ENCODE results near the gene CDH23. TPM values are rescaled to one million over a fixed set of nuclear protein-coding genes. Genes with fewer than 3 reads are reported as not detected.

Gene CDH23
- total RNA-seq, 2 experiments from 2014 or later, result 4.7 to 4.9 TPM

- no peak overlapping the region for H3K27ac Mint-ChIP-seq
- no peaks in the 10 kb centered on the region for H3K4me1 Mint-ChIP-seq (ENCODE audit: low read depth)
- ATAC-seq, result no peak
- H3K9me3 Mint-ChIP-seq (ENCODE audit: insufficient read depth), result peaks cover 16% of the 10 kb centered on the region
- no peak overlapping the region for H3K4me3 Mint-ChIP-seq
- ChIA-PET CTCF (no interaction called here), POLR2A (no interaction called here)
- peaks cover 12% of the 10 kb centered on the region for H3K27me3 Mint-ChIP-seq (ENCODE audit: low read depth)
- peaks cover 3% of the 10 kb centered on the region for H3K36me3 Mint-ChIP-seq (ENCODE audit: low read depth)
- DNase-seq, result no peak
Observed at GRCh38 chr10:71408436-71409225, 11.9 kb downstream of the CDH23 start.

- ATAC-seq, result no peak
- CTCF ChIA-PET, result no interaction called here
- Mint-ChIP-seq H3K4me1 (ENCODE audit: low read depth) (no peaks in the 10 kb centered on the region), H3K27me3 (ENCODE audit: low read depth) (peaks cover 20% of the 10 kb centered on the region), H3K27ac (no peak overlapping the region), H3K36me3 (ENCODE audit: low read depth) (peaks cover 3% of the 10 kb centered on the region), H3K4me3 (no peak overlapping the region), H3K9me3 (ENCODE audit: insufficient read depth) (peaks cover 16% of the 10 kb centered on the region)
- POLR2A ChIA-PET, result no interaction called here
- DNase-seq, result no peak
Observed at GRCh38 chr10:71409516-71410104, 12.9 kb downstream of the CDH23 start.

- Mint-ChIP-seq H3K27me3 (ENCODE audit: low read depth) (peaks cover 28% of the 10 kb centered on the region), H3K36me3 (ENCODE audit: low read depth) (peaks cover 3% of the 10 kb centered on the region), H3K27ac (no peak overlapping the region), H3K4me1 (ENCODE audit: low read depth) (no peaks in the 10 kb centered on the region), H3K9me3 (ENCODE audit: insufficient read depth) (peaks cover 16% of the 10 kb centered on the region), H3K4me3 (no peak overlapping the region)
- DNase-seq (no peak), ATAC-seq (no peak)
- ChIA-PET CTCF (interaction anchor here (1.1 kb wide), 2 partner anchors 15 to 20 kb away, joined by 3 read pairs; no protein-coding TSS in a partner anchor), POLR2A (no interaction called here)
Observed at GRCh38 chr10:71413581-71413980, 16.9 kb downstream of the CDH23 start.

- DNase-seq (no peak), ATAC-seq (no peak)
- Mint-ChIP-seq H3K36me3 (ENCODE audit: low read depth) (peaks cover 3% of the 10 kb centered on the region), H3K9me3 (ENCODE audit: insufficient read depth) (peaks cover 16% of the 10 kb centered on the region), H3K4me1 (ENCODE audit: low read depth) (no peaks in the 10 kb centered on the region), H3K27me3 (ENCODE audit: low read depth) (peaks cover 28% of the 10 kb centered on the region), H3K27ac (no peak overlapping the region), H3K4me3 (no peak overlapping the region)
- ChIA-PET POLR2A (no interaction called here), CTCF (interaction anchor here (1.1 kb wide), 2 partner anchors 14 to 19 kb away, joined by 3 read pairs; no protein-coding TSS in a partner anchor)
Observed at GRCh38 chr10:71414359-71414758, 17.6 kb downstream of the CDH23 start.

- ATAC-seq, result no peak
- H3K27me3 Mint-ChIP-seq (ENCODE audit: low read depth), result peaks cover 18% of the 10 kb centered on the region
- ChIA-PET POLR2A (no interaction called here), CTCF (interaction anchor here (0.9 to 2.0 kb wide), 3 partner anchors 10 to 151 kb away, joined by 3 to 7 read pairs (median 3); no protein-coding TSS in a partner anchor)
- no peak for DNase-seq
- H3K4me3 Mint-ChIP-seq, result no peak overlapping the region
- no peaks in the 10 kb centered on the region for H3K4me1 Mint-ChIP-seq (ENCODE audit: low read depth)
- H3K36me3 Mint-ChIP-seq (ENCODE audit: low read depth), result no peaks in the 10 kb centered on the region
- H3K27ac Mint-ChIP-seq, result no peak overlapping the region
- H3K9me3 Mint-ChIP-seq (ENCODE audit: insufficient read depth), result no peaks in the 10 kb centered on the region
Observed at GRCh38 chr10:71419002-71419540, 22.4 kb downstream of the CDH23 start.

- Mint-ChIP-seq H3K4me1 (ENCODE audit: low read depth) (no peaks in the 10 kb centered on the region), H3K27ac (no peak overlapping the region), H3K4me3 (no peak overlapping the region), H3K36me3 (ENCODE audit: low read depth) (no peaks in the 10 kb centered on the region), H3K27me3 (ENCODE audit: low read depth) (peaks cover 16% of the 10 kb centered on the region), H3K9me3 (ENCODE audit: insufficient read depth) (no peaks in the 10 kb centered on the region)
- POLR2A ChIA-PET, result no interaction called here
- DNase-seq, result no peak
- CTCF ChIA-PET, result interaction anchor here (1.1 to 1.3 kb wide), 2 partner anchors 24 to 150 kb away, joined by 3 read pairs; no protein-coding TSS in a partner anchor
- no peak for ATAC-seq
Observed at GRCh38 chr10:71419750-71420149, 23.0 kb downstream of the CDH23 start.

GRCh38 chr10:71421075-71421434 is 24.3 kb downstream of the CDH23 start:
- Mint-ChIP-seq H3K9me3 (ENCODE audit: insufficient read depth) (no peaks in the 10 kb centered on the region), H3K27me3 (ENCODE audit: low read depth) (peaks cover 16% of the 10 kb centered on the region), H3K36me3 (ENCODE audit: low read depth) (no peaks in the 10 kb centered on the region), H3K4me3 (no peak overlapping the region), H3K27ac (no peak overlapping the region), H3K4me1 (ENCODE audit: low read depth) (no peaks in the 10 kb centered on the region)
- ATAC-seq, result no peak
- ChIA-PET CTCF (interaction anchor here (0.7 kb wide), 1 partner anchor 9 kb away, joined by 3 read pairs; no protein-coding TSS in a partner anchor), POLR2A (no interaction called here)
- DNase-seq, result no peak

GRCh38 chr10:71423250-71423649 is 26.5 kb downstream of the CDH23 start:
- POLR2A ChIA-PET, result no interaction called here
- Mint-ChIP-seq H3K4me1 (ENCODE audit: low read depth) (no peaks in the 10 kb centered on the region), H3K27me3 (ENCODE audit: low read depth) (peaks cover 10% of the 10 kb centered on the region), H3K27ac (no peak overlapping the region), H3K36me3 (ENCODE audit: low read depth) (no peaks in the 10 kb centered on the region), H3K9me3 (ENCODE audit: insufficient read depth) (no peaks in the 10 kb centered on the region), H3K4me3 (no peak overlapping the region)
- DNase-seq (no peak), ATAC-seq (no peak)
- CTCF ChIA-PET, result no interaction called here

GRCh38 chr10:71423901-71424300 is 27.2 kb downstream of the CDH23 start:
- no peaks in the 10 kb centered on the region for H3K9me3 Mint-ChIP-seq (ENCODE audit: insufficient read depth)
- CTCF ChIA-PET, result no interaction called here
- H3K4me3 Mint-ChIP-seq, result no peak overlapping the region
- DNase-seq (no peak), ATAC-seq (no peak)
- peaks cover 10% of the 10 kb centered on the region for H3K27me3 Mint-ChIP-seq (ENCODE audit: low read depth)
- POLR2A ChIA-PET, result no interaction called here
- no peaks in the 10 kb centered on the region for H3K4me1 Mint-ChIP-seq (ENCODE audit: low read depth)
- no peaks in the 10 kb centered on the region for H3K36me3 Mint-ChIP-seq (ENCODE audit: low read depth)
- H3K27ac Mint-ChIP-seq, result no peak overlapping the region

- no peak overlapping the region for H3K4me3 Mint-ChIP-seq
- no peak for ATAC-seq
- DNase-seq, result no peak
Observed at GRCh38 chr10:71424496-71425194, 27.9 kb downstream of the CDH23 start.

GRCh38 chr10:71426058-71426605 is 29.4 kb downstream of the CDH23 start:
- no peaks in the 10 kb centered on the region for H3K4me1 Mint-ChIP-seq (ENCODE audit: low read depth)
- H3K4me3 Mint-ChIP-seq, result no peak overlapping the region
- DNase-seq (no peak), ATAC-seq (no peak)
- CTCF ChIA-PET, result no interaction called here
- H3K27ac Mint-ChIP-seq, result no peak overlapping the region
- POLR2A ChIA-PET, result no interaction called here
- no peaks in the 10 kb centered on the region for H3K36me3 Mint-ChIP-seq (ENCODE audit: low read depth)
- no peaks in the 10 kb centered on the region for H3K9me3 Mint-ChIP-seq (ENCODE audit: insufficient read depth)
- H3K27me3 Mint-ChIP-seq (ENCODE audit: low read depth), result peaks cover 10% of the 10 kb centered on the region

More at GRCh38 chr10:71424496-71425194, 27.9 kb downstream of the CDH23 start:
- no peaks in the 10 kb centered on the region for H3K36me3 Mint-ChIP-seq (ENCODE audit: low read depth)
- H3K27me3 Mint-ChIP-seq (ENCODE audit: low read depth), result peaks cover 10% of the 10 kb centered on the region
- H3K27ac Mint-ChIP-seq, result no peak overlapping the region
- CTCF ChIA-PET, result no interaction called here
- H3K4me1 Mint-ChIP-seq (ENCODE audit: low read depth), result no peaks in the 10 kb centered on the region
- H3K9me3 Mint-ChIP-seq (ENCODE audit: insufficient read depth), result no peaks in the 10 kb centered on the region
- POLR2A ChIA-PET, result no interaction called here

- Mint-ChIP-seq H3K27me3 (ENCODE audit: low read depth) (peaks cover 7% of the 10 kb centered on the region), H3K4me3 (no peak overlapping the region), H3K36me3 (ENCODE audit: low read depth) (no peaks in the 10 kb centered on the region), H3K4me1 (ENCODE audit: low read depth) (no peaks in the 10 kb centered on the region), H3K27ac (no peak overlapping the region), H3K9me3 (ENCODE audit: insufficient read depth) (no peaks in the 10 kb centered on the region)
- ChIA-PET POLR2A (no interaction called here), CTCF (no interaction called here)
- ATAC-seq, result no peak
- DNase-seq, result no peak
Observed at GRCh38 chr10:71427246-71427645, 30.5 kb downstream of the CDH23 start.

All from activated CD8-positive, alpha-beta T cell treated with anti-CD3 and anti-CD28 coated beads, Interleukin-2, amount 10 ng/mL, durations not matched to agents 7 days and 5 days (primary cell).